Endothelial cell of umbilical vein (primary cell): Measurements from ENCODE around the gene UFD1.

Experiments
- POLR2A ChIP-seq: IDR thresholded peaks from 2 replicates; pipeline ENCODE4 v1.6.1; 2012; ENCODE audit warnings: low read depth, mild to moderate bottlenecking, control low read depth, low read length
- POLR2AphosphoS5 ChIP-seq: IDR thresholded peaks from 2 replicates; pipeline ENCODE4 v1.6.1; 2012; ENCODE audit warnings: low read depth, mild to moderate bottlenecking, control low read depth, low read length, moderate library complexity; ENCODE audit not compliant: insufficient read depth
- TF ChIP-seq, protein P1 (sequence below), 2 donors: IDR thresholded peaks; 1 replicate in 1 of 2; 2 replicates in 1 of 2; pipeline ENCODE4 v1.5.1; 2011; ENCODE audit warnings: low read length in 2 of 2, mild to moderate bottlenecking in 2 of 2, moderate library complexity in 2 of 2, control low read depth in 1 of 2, inconsistent platforms in 1 of 2, low read depth in 1 of 2; ENCODE audit not compliant: insufficient read depth in 1 of 2; ENCODE audit errors: extremely low read depth in 1 of 2

DNA sequence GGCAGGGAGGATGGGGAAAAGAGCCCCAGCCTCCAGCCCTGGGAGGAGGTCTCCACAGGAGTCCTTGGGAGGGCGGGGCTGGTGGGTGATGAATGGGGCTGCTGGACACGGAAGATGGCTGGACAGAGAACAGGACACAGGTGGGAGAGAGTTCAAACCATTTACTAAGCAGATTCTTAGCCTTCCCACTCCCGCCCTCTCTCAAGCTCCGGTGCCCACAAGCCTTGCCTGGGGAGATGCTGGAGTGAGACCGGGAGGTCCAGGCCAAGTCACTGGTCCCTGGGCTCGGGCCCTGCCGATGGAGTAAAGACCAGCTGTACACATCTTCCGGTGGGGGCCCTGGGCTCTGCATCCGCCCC, 43.9 kb upstream of the UFD1 start:
- TF ChIP-seq, protein P1, sequence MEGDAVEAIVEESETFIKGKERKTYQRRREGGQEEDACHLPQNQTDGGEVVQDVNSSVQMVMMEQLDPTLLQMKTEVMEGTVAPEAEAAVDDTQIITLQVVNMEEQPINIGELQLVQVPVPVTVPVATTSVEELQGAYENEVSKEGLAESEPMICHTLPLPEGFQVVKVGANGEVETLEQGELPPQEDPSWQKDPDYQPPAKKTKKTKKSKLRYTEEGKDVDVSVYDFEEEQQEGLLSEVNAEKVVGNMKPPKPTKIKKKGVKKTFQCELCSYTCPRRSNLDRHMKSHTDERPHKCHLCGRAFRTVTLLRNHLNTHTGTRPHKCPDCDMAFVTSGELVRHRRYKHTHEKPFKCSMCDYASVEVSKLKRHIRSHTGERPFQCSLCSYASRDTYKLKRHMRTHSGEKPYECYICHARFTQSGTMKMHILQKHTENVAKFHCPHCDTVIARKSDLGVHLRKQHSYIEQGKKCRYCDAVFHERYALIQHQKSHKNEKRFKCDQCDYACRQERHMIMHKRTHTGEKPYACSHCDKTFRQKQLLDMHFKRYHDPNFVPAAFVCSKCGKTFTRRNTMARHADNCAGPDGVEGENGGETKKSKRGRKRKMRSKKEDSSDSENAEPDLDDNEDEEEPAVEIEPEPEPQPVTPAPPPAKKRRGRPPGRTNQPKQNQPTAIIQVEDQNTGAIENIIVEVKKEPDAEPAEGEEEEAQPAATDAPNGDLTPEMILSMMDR (IDR thresholded peaks at IDR 0.05; ENCODE audit: extremely low read depth in 1 of 2, insufficient read depth in 1 of 2, low read depth in 1 of 2, low read length in 2 of 2), result no peak
- TF ChIP-seq POLR2A, result no peak
- TF ChIP-seq POLR2AphosphoS5, result no peak
